ENCODE measurements around the gene MIB2.
"Not testable (repeated sequence)": the region's sequence is repeated elsewhere in the genome, so short reads cannot be mapped to it uniquely, and the experiment has no call there.

The MIB2 gene

GRCh38 chr1:1658583-1659549 lies 43.6 kb downstream of the MIB2 start, which contains the start of gene CDK11B:
Gene CDK11B (minus strand): TSS chr1:1659004. CDS start chr1:1657485, 1,519 bp downstream.
- peak; percentile 94 for DNase-seq

- not testable (repeated sequence) for DNase-seq
Measured at GRCh38 chr1:1662392-1662791, 47.1 kb downstream of the MIB2 start.

GRCh38 chr1:1662830-1663560 lies 47.7 kb downstream of the MIB2 start:
- not testable (repeated sequence) for DNase-seq

GRCh38 chr1:1664318-1664717 lies 49.0 kb downstream of the MIB2 start:
- DNase-seq = not testable (repeated sequence)

GRCh38 chr1:1664941-1665814 lies 49.9 kb downstream of the MIB2 start:
- no peak for DNase-seq

- no peak for DNase-seq
Measured at GRCh38 chr1:1665815-1666251, 50.5 kb downstream of the MIB2 start.

- no peak for DNase-seq
Measured at GRCh38 chr1:1666526-1666925, 51.2 kb downstream of the MIB2 start.

- DNase-seq = no peak
Measured at GRCh38 chr1:1669468-1670440, 54.5 kb downstream of the MIB2 start.

- DNase-seq = no peak
Measured at GRCh38 chr1:1670866-1671265, 55.6 kb downstream of the MIB2 start.

GRCh38 chr1:1671365-1672119 lies 56.2 kb downstream of the MIB2 start:
- DNase-seq = no peak

- no peak for DNase-seq
Measured at GRCh38 chr1:1672181-1672965, 57.1 kb downstream of the MIB2 start.

- not testable (repeated sequence) for DNase-seq
Measured at GRCh38 chr1:1674806-1675205, 59.5 kb downstream of the MIB2 start.

GRCh38 chr1:1675218-1675617 lies 59.9 kb downstream of the MIB2 start:
- DNase-seq = not testable (repeated sequence)

GRCh38 chr1:1676087-1676486 lies 60.8 kb downstream of the MIB2 start:
- not testable (repeated sequence) for DNase-seq

- no peak for DNase-seq
Measured at GRCh38 chr1:1677718-1678580, 62.6 kb downstream of the MIB2 start.

GRCh38 chr1:1678581-1679380 lies 63.5 kb downstream of the MIB2 start:
- no peak for DNase-seq
